WTC11 (cell line): ENCODE results near the gene GNLY. TPM values are rescaled to one million over a fixed set of nuclear protein-coding genes. Genes with fewer than 3 reads are reported as not detected.

Experiments used
- ATAC-seq: fragments of 200-7000 bp; cut with Tn5 transposase; 2 replicates; pipeline ENCODE4 v1.10.0; 2021; ENCODE audit warnings: mild to moderate bottlenecking, moderate library complexity
- CTCF ChIA-PET: fragments of 300-600 bp; sonication (Branson Sonifier 250); formaldehyde crosslinking; loops from one replicate; lab custom pipeline; 2021; ENCODE audit warnings: antibody characterized with exemption; lab: Charles Lee
- POLR2A ChIA-PET: fragments of 350-600 bp; sonication (Branson Sonifier 250); formaldehyde crosslinking; loops from one replicate; lab custom pipeline; 2021; ENCODE audit warnings: antibody characterized with exemption; lab: Charles Lee
- DNase-seq: peaks from one replicate; pipeline ENCODE4 v3.0.0; 2021; ENCODE audit warnings: low spot score
- H3K27ac Mint-ChIP-seq: 2 replicates; pipeline ENCODE4 v1.8.0; 2021; ENCODE audit warnings: mixed read lengths
- H3K27me3 Mint-ChIP-seq: 2 replicates; pipeline ENCODE4 v1.8.0; 2021; ENCODE audit warnings: low read depth, mild to moderate bottlenecking, moderate library complexity, mixed read lengths
- H3K36me3 Mint-ChIP-seq: 2 replicates; pipeline ENCODE4 v1.8.0; 2021; ENCODE audit warnings: mixed read lengths
- H3K4me1 Mint-ChIP-seq: 2 replicates; pipeline ENCODE4 v1.8.0; 2022; ENCODE audit warnings: mixed read lengths
- H3K4me3 Mint-ChIP-seq: 2 replicates; pipeline ENCODE4 v1.8.0; 2021; ENCODE audit warnings: mild to moderate bottlenecking, moderate library complexity, mixed read lengths
- H3K9me3 Mint-ChIP-seq: 2 replicates; pipeline ENCODE4 v1.8.0; 2021; ENCODE audit warnings: mixed read lengths
- CREM ChIP-seq: sonication (generic); formaldehyde crosslinking; IDR thresholded peaks from 2 replicates; pipeline ENCODE4 v1.8.1; 2022; ENCODE audit warnings: mild to moderate bottlenecking, missing genetic modification reagents, moderate library complexity
- ESRRA ChIP-seq: sonication (generic); formaldehyde crosslinking; IDR thresholded peaks from 2 replicates; pipeline ENCODE4 v1.8.1; 2022; ENCODE audit warnings: mild to moderate bottlenecking, missing genetic modification reagents, borderline replicate concordance
- FOXK1 ChIP-seq: sonication (generic); formaldehyde crosslinking; IDR thresholded peaks from 2 replicates; pipeline ENCODE4 v1.8.0; 2022; ENCODE audit warnings: mild to moderate bottlenecking, moderate library complexity, missing genetic modification reagents
- NR2C2 ChIP-seq: sonication (generic); formaldehyde crosslinking; IDR thresholded peaks from 2 replicates; pipeline ENCODE4 v1.8.0; 2022; ENCODE audit warnings: mild to moderate bottlenecking, missing genetic modification reagents
- PRRX2 ChIP-seq: fragments of 250-450 bp; sonication (Bioruptor Pico); IDR thresholded peaks from 2 replicates; pipeline ENCODE4 v1.8.0; 2021; ENCODE audit warnings: mild to moderate bottlenecking
- SMAD4 ChIP-seq: sonication (generic); formaldehyde crosslinking; IDR thresholded peaks from 2 replicates; pipeline ENCODE4 v1.8.0; 2022; ENCODE audit warnings: mild to moderate bottlenecking, missing genetic modification reagents
- SOX15 ChIP-seq: fragments of 250-450 bp; sonication (Bioruptor Pico); IDR thresholded peaks from 2 replicates; pipeline ENCODE4 v1.9.0; 2021; ENCODE audit warnings: mild to moderate bottlenecking
- ZNF138 ChIP-seq: sonication (generic); formaldehyde crosslinking; conservative IDR thresholded peaks from 2 replicates; pipeline ENCODE4 v1.8.1; 2022; ENCODE audit warnings: mild to moderate bottlenecking, moderate library complexity, missing genetic modification reagents
- ZNF317 ChIP-seq: sonication (generic); formaldehyde crosslinking; IDR thresholded peaks from 2 replicates; pipeline ENCODE4 v1.8.1; 2023; ENCODE audit warnings: low read depth, mild to moderate bottlenecking, moderate library complexity, missing genetic modification reagents, borderline replicate concordance
- ZNF423 ChIP-seq: fragments of 250-450 bp; sonication (Bioruptor Pico); IDR thresholded peaks from 2 replicates; pipeline ENCODE4 v2.1.2; 2022; ENCODE audit warnings: mild to moderate bottlenecking, moderate library complexity
- total RNA-seq: library from RNA; stranded (reverse); gene quantifications from 3 replicates; pipeline ENCODE4 v1.2.3, GENCODE V29; 2021
- TF ChIP-seq, protein P1 (sequence below): sonication (generic); formaldehyde crosslinking; IDR thresholded peaks from 2 replicates; pipeline ENCODE4 v1.8.1; 2022; ENCODE audit warnings: missing genetic modification reagents, borderline replicate concordance
- TF ChIP-seq, protein P2 (sequence below): sonication (generic); formaldehyde crosslinking; IDR thresholded peaks from 2 replicates; pipeline ENCODE4 v1.8.0; 2022; ENCODE audit warnings: missing genetic modification reagents
- TF ChIP-seq, protein P3 (sequence below): sonication (generic); formaldehyde crosslinking; IDR thresholded peaks from 2 replicates; pipeline ENCODE4 v1.8.0; 2022; ENCODE audit warnings: mild to moderate bottlenecking, missing genetic modification reagents
- TF ChIP-seq, protein P4 (sequence below): sonication (generic); formaldehyde crosslinking; IDR thresholded peaks from 2 replicates; pipeline ENCODE4 v1.8.1; 2022; ENCODE audit warnings: low read depth, missing genetic modification reagents, borderline replicate concordance
- TF ChIP-seq, protein P5 (sequence below): fragments of 250-450 bp; sonication (Bioruptor Pico); IDR thresholded peaks from 2 replicates; pipeline ENCODE4 v1.9.0; 2021; ENCODE audit warnings: moderate library complexity, mild to moderate bottlenecking, inconsistent platforms, borderline replicate concordance
- TF ChIP-seq, protein P6 (sequence below): fragments of 200-600 bp; IDR thresholded peaks from 2 replicates; pipeline ENCODE4 v1.8.0; 2022; ENCODE audit warnings: antibody characterized with exemption
- TF ChIP-seq, protein P7 (sequence below): sonication (generic); formaldehyde crosslinking; IDR thresholded peaks from 2 replicates; pipeline ENCODE4 v1.8.0; 2022; ENCODE audit warnings: mild to moderate bottlenecking, missing genetic modification reagents

Gene GNLY
- total RNA-seq, 1 experiment from 2014 or later: not detected

DNA sequence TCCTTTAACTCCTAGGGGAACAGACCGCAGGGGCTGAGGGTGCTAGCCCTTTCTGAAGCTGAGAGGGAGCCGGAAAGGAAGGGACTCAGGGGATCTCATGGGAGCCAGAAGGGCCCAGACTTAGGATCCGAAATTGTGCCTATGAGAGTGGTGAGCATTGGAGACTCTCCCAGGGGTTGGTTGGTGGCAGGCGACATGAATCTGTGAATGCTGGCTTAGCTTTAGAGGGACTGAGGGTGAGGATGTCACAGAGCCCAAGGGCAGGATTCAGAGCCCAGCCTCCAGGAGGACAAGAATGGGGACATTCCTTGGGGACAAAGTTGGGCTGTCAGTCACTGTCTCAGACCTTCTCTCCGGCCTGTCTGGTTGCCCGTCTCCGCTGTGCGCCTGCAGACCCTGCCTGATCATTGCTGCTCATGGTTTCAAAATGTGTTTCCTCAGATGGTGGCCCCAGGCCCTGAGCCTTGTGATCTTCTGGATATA, 17.5 kb downstream of the GNLY start:
- Mint-ChIP-seq H3K9me3 (no peaks in the 10 kb centered on the region), H3K4me3 (no peak overlapping the region), H3K27ac (no peak overlapping the region), H3K27me3 (peaks cover 12% of the 10 kb centered on the region), H3K4me1 (peaks cover 2% of the 10 kb centered on the region; the same call in 1 of the 2 replicates), H3K36me3 (no peaks in the 10 kb centered on the region)
- TF ChIP-seq, protein P1, sequence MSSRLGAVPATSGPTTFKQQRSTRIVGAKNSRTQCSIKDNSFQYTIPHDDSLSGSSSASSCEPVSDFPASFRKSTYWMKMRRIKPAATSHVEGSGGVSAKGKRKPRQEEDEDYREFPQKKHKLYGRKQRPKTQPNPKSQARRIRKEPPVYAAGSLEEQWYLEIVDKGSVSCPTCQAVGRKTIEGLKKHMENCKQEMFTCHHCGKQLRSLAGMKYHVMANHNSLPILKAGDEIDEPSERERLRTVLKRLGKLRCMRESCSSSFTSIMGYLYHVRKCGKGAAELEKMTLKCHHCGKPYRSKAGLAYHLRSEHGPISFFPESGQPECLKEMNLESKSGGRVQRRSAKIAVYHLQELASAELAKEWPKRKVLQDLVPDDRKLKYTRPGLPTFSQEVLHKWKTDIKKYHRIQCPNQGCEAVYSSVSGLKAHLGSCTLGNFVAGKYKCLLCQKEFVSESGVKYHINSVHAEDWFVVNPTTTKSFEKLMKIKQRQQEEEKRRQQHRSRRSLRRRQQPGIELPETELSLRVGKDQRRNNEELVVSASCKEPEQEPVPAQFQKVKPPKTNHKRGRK (CRISPR knock-in tag): no peak
- TF ChIP-seq, protein P2, sequence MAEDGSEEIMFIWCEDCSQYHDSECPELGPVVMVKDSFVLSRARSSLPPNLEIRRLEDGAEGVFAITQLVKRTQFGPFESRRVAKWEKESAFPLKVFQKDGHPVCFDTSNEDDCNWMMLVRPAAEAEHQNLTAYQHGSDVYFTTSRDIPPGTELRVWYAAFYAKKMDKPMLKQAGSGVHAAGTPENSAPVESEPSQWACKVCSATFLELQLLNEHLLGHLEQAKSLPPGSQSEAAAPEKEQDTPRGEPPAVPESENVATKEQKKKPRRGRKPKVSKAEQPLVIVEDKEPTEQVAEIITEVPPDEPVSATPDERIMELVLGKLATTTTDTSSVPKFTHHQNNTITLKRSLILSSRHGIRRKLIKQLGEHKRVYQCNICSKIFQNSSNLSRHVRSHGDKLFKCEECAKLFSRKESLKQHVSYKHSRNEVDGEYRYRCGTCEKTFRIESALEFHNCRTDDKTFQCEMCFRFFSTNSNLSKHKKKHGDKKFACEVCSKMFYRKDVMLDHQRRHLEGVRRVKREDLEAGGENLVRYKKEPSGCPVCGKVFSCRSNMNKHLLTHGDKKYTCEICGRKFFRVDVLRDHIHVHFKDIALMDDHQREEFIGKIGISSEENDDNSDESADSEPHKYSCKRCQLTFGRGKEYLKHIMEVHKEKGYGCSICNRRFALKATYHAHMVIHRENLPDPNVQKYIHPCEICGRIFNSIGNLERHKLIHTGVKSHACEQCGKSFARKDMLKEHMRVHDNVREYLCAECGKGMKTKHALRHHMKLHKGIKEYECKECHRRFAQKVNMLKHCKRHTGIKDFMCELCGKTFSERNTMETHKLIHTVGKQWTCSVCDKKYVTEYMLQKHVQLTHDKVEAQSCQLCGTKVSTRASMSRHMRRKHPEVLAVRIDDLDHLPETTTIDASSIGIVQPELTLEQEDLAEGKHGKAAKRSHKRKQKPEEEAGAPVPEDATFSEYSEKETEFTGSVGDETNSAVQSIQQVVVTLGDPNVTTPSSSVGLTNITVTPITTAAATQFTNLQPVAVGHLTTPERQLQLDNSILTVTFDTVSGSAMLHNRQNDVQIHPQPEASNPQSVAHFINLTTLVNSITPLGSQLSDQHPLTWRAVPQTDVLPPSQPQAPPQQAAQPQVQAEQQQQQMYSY (CRISPR knock-in tag): no peak
- TF ChIP-seq SOX15 (no peak), FOXK1 (CRISPR knock-in tag) (no peak), CREM (no peak), PRRX2 (CRISPR knock-in tag) (no peak), ESRRA (CRISPR knock-in tag) (no peak), ZNF317 (CRISPR knock-in tag) (no peak), NR2C2 (no peak), ZNF138 (CRISPR knock-in tag) (no peak), ZNF423 (CRISPR knock-in tag) (no peak)
- TF ChIP-seq, protein P3, sequence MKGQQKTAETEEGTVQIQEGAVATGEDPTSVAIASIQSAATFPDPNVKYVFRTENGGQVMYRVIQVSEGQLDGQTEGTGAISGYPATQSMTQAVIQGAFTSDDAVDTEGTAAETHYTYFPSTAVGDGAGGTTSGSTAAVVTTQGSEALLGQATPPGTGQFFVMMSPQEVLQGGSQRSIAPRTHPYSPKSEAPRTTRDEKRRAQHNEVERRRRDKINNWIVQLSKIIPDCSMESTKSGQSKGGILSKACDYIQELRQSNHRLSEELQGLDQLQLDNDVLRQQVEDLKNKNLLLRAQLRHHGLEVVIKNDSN: no peak
- TF ChIP-seq, protein P4, sequence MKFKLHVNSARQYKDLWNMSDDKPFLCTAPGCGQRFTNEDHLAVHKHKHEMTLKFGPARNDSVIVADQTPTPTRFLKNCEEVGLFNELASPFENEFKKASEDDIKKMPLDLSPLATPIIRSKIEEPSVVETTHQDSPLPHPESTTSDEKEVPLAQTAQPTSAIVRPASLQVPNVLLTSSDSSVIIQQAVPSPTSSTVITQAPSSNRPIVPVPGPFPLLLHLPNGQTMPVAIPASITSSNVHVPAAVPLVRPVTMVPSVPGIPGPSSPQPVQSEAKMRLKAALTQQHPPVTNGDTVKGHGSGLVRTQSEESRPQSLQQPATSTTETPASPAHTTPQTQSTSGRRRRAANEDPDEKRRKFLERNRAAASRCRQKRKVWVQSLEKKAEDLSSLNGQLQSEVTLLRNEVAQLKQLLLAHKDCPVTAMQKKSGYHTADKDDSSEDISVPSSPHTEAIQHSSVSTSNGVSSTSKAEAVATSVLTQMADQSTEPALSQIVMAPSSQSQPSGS: no peak
- TF ChIP-seq, protein P5, sequence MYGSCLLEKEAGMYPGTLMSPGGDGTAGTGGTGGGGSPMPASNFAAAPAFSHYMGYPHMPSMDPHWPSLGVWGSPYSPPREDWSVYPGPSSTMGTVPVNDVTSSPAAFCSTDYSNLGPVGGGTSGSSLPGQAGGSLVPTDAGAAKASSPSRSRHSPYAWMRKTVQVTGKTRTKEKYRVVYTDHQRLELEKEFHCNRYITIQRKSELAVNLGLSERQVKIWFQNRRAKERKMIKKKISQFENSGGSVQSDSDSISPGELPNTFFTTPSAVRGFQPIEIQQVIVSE (CRISPR knock-in tag): no peak
- TF ChIP-seq, protein P6, sequence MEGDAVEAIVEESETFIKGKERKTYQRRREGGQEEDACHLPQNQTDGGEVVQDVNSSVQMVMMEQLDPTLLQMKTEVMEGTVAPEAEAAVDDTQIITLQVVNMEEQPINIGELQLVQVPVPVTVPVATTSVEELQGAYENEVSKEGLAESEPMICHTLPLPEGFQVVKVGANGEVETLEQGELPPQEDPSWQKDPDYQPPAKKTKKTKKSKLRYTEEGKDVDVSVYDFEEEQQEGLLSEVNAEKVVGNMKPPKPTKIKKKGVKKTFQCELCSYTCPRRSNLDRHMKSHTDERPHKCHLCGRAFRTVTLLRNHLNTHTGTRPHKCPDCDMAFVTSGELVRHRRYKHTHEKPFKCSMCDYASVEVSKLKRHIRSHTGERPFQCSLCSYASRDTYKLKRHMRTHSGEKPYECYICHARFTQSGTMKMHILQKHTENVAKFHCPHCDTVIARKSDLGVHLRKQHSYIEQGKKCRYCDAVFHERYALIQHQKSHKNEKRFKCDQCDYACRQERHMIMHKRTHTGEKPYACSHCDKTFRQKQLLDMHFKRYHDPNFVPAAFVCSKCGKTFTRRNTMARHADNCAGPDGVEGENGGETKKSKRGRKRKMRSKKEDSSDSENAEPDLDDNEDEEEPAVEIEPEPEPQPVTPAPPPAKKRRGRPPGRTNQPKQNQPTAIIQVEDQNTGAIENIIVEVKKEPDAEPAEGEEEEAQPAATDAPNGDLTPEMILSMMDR: no peak
- DNase-seq: no peak
- ChIA-PET CTCF (interaction anchor here (1.1 to 2.9 kb wide), 2 partner anchors 18 to 116 kb away, joined by 3 to 16 read pairs; no protein-coding TSS in a partner anchor), POLR2A (no interaction called here)
- no peak for ATAC-seq

DNA sequence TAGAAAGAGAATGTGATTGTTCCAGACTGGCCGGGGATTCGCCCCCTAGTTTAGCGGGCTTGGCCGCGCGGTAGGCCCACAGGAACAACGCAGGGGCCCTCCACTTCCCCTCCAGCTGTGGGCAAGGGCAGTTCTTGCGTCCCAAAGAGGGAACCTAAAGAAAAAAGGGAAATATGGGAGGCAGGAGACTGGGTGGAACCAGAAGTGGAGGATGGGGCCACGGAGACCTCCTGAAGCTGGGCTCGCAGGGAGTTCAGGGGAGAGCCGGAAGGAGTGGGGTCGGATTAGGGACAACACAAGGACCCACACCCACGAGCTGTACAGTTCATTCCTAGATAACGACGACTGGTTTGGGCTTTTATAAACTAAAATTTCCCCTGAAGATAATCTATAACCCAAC, 18.2 kb downstream of the GNLY start:
- Mint-ChIP-seq H3K9me3 (no peaks in the 10 kb centered on the region), H3K27me3 (peaks cover 6% of the 10 kb centered on the region), H3K36me3 (no peaks in the 10 kb centered on the region), H3K27ac (no peak overlapping the region), H3K4me3 (no peak overlapping the region), H3K4me1 (no peaks in the 10 kb centered on the region)
- ChIA-PET CTCF (interaction anchor here (0.8 to 2.9 kb wide), 5 partner anchors 12 to 115 kb away, joined by 3 to 16 read pairs (median 3); no protein-coding TSS in a partner anchor), POLR2A (no interaction called here)
- DNase-seq: no peak
- TF ChIP-seq SMAD4 (CRISPR knock-in tag) (no peak), PRRX2 (CRISPR knock-in tag) (no peak), NR2C2 (no peak)
- TF ChIP-seq, protein P7, sequence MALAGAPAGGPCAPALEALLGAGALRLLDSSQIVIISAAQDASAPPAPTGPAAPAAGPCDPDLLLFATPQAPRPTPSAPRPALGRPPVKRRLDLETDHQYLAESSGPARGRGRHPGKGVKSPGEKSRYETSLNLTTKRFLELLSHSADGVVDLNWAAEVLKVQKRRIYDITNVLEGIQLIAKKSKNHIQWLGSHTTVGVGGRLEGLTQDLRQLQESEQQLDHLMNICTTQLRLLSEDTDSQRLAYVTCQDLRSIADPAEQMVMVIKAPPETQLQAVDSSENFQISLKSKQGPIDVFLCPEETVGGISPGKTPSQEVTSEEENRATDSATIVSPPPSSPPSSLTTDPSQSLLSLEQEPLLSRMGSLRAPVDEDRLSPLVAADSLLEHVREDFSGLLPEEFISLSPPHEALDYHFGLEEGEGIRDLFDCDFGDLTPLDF: no peak
- ATAC-seq: no peak
